ENCODE data around the gene IL16. TPM values are rescaled to one million over a fixed set of nuclear protein-coding genes. Genes with fewer than 3 reads are reported as not detected.

The IL16 gene
- total RNA-seq, 2 experiments from 2014 or later = 118 to 144 TPM

DNA sequence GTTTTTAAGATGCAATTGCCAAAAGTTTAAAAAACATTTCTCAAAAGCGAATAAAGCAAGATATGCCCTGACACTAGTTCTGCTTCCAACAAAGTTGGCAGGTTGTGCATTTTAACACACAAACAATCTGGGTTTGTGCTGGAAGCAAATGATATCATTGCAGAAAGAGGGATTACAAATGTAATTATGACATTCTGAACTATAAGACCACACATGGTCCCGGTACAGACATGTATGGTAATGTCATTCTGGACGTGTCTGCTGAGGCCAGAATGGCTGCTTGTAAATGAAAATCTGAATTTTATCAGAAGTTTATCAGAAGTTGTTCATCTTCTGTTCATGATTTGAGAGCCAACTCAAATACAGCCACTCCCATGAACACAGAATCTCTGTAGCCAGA lies 166.6 kb downstream of the IL16 start:
- CTCF ChIA-PET = no interaction called here
- Mint-ChIP-seq H3K9me3 (ENCODE audit: low read depth) (no peaks in the 10 kb centered on the region), H3K27ac (no peak overlapping the region), H3K27me3 (no peaks in the 10 kb centered on the region), H3K4me3 (no peak overlapping the region), H3K36me3 (no peaks in the 10 kb centered on the region), H3K4me1 (no peaks in the 10 kb centered on the region)
- no peak for DNase-seq
- ATAC-seq = no peak

Other genes with a start within 250 kb of the IL16 start
- 10 to 100 TPM; 27.6 to 27.8 TPM for gene MESD, start 207.1 kb upstream of the IL16 start, total RNA-seq
- gene TLNRD1, start 196.0 kb upstream of the IL16 start, total RNA-seq = 10 to 100 TPM; 31.2 to 32.3 TPM
- gene CFAP161, start 62.6 kb upstream of the IL16 start, total RNA-seq = not detected
- gene STARD5, start 127.3 kb downstream of the IL16 start, total RNA-seq = 1 to 10 TPM; 4.8 to 5.2 TPM
- gene TMC3, start 177.3 kb downstream of the IL16 start, total RNA-seq = not detected